Panc1 (cell line): ENCODE measurements around the gene FGF19. TPM values are rescaled to one million over a fixed set of nuclear protein-coding genes. Genes with fewer than 3 reads are reported as not detected.

Experiments
- ATAC-seq: fragments of 200-7000 bp; cut with Tn5 transposase; 2 replicates; pipeline ENCODE4 v1.9.1; 2020; ENCODE audit warnings: mild to moderate bottlenecking, moderate library complexity
- BruUV-seq: library from RNA; stranded (reverse); fragments of 400-500 nt; replicated peaks from 2 replicates; lab custom pipeline; 2021; lab: Mats Ljungman, UMichigan
- CTCF ChIA-PET: fragments of 300-600 bp; sonication (Branson Sonifier 250); formaldehyde crosslinking; loops from one replicate; lab custom pipeline; 2022; ENCODE audit warnings: antibody characterized with exemption; lab: Charles Lee
- POLR2A ChIA-PET: fragments of 300-600 bp; sonication (Branson Sonifier 250); formaldehyde crosslinking; loops from one replicate; lab custom pipeline; 2022; ENCODE audit warnings: antibody characterized with exemption; lab: Charles Lee
- DNase-seq: peaks from one replicate; pipeline ENCODE4 v3.0.0-alpha.2; 2010; ENCODE audit warnings: low read depth, low spot score
- H3K27ac ChIP-seq: 2 replicates; pipeline ENCODE4 v1.5.1; 2011; ENCODE audit warnings: mild to moderate bottlenecking, low read length, inconsistent platforms
- H3K27me3 ChIP-seq: fragments of 200-500 bp; sonication (Bioruptor generic); 2 replicates; pipeline ENCODE4 v1.6.0; 2014; ENCODE audit warnings: low read length, inconsistent platforms; ENCODE audit not compliant: control insufficient read depth, insufficient read depth
- H3K36me3 ChIP-seq: fragments of 200-500 bp; sonication (Bioruptor generic); 2 replicates; pipeline ENCODE4 v1.5.1; 2014; ENCODE audit warnings: inconsistent platforms, mild to moderate bottlenecking, low read length, moderate library complexity; ENCODE audit not compliant: control insufficient read depth, insufficient read depth
- H3K4me1 ChIP-seq: 2 replicates; pipeline ENCODE4 v1.5.1; 2011; ENCODE audit warnings: inconsistent platforms, mild to moderate bottlenecking, low read length, moderate library complexity; ENCODE audit not compliant: control insufficient read depth, insufficient read depth
- H3K4me3 ChIP-seq, 2 experiments: 2 replicates each; pipeline ENCODE4 v1.5.1; 2011 to 2012; ENCODE audit warnings: low read depth in 2 of 2, low read length in 2 of 2, mild to moderate bottlenecking in 2 of 2, inconsistent platforms in 1 of 2, moderate library complexity in 1 of 2
- H3K9me3 ChIP-seq: fragments of 200-500 bp; sonication (Bioruptor generic); 2 replicates; pipeline ENCODE4 v1.5.1; 2014; ENCODE audit warnings: low read depth, mild to moderate bottlenecking, inconsistent platforms, low read length, moderate library complexity; ENCODE audit not compliant: control insufficient read depth, insufficient read depth
- CTCF ChIP-seq: fragments of 450-650 bp; IDR thresholded peaks from 2 replicates; pipeline ENCODE4 v1.5.1; 2017; ENCODE audit warnings: mild to moderate bottlenecking
- POLR2AphosphoS5 ChIP-seq: IDR thresholded peaks from 2 replicates; pipeline ENCODE4 v1.6.1; 2012; ENCODE audit warnings: mild to moderate bottlenecking, low read depth, low read length, moderate library complexity
- REST ChIP-seq, 2 experiments: IDR thresholded peaks; 2 replicates each; pipeline ENCODE4 v1.6.1; 2011 to 2012; ENCODE audit warnings: low read depth in 2 of 2, control low read depth in 1 of 2, low read length in 1 of 2, mild to moderate bottlenecking in 1 of 2, moderate library complexity in 1 of 2; ENCODE audit not compliant: insufficient read depth in 1 of 2
- SIN3A ChIP-seq: IDR thresholded peaks from 2 replicates; pipeline ENCODE4 v1.6.1; 2012; ENCODE audit warnings: low read depth, mild to moderate bottlenecking, low read length, moderate library complexity, borderline replicate concordance; ENCODE audit not compliant: insufficient read depth
- TCF7L2 ChIP-seq: IDR thresholded peaks from 2 replicates; pipeline ENCODE4 v1.6.1; 2011; ENCODE audit warnings: mild to moderate bottlenecking, low read depth, low read length, inconsistent platforms
- in situ Hi-C: cut with HindIII; loops from 2 replicates; pipeline ENCODE4 v1.10.0; 2016; ENCODE audit warnings: low sequenced_read_pairs, low pct_unique_long_range_greater_than_20kb
- intact Hi-C: fragments of 100-400 bp; cut with micrococcal nuclease; formaldehyde crosslinking; loops from one replicate; pipeline ENCODE4 v1.10.0; 2022; ENCODE audit not compliant: unreplicated experiment
- total RNA-seq: library from RNA; stranded (reverse); gene quantifications from one replicate; pipeline ENCODE4 v1.2.1, GENCODE V29; 2021; ENCODE audit not compliant: unreplicated experiment

FGF19 gene
- total RNA-seq, 1 experiment from 2014 or later, result not detected

- BruUV-seq, result no TSS peak
- Histone ChIP-seq H3K27ac (no peak overlapping the region), H3K27me3 (peaks cover 3% of the 10 kb centered on the region; the same call in 1 of the 2 replicates), H3K4me1 (peaks cover 7% of the 10 kb centered on the region), H3K4me3 (no peak overlapping the region), H3K9me3 (no peaks in the 10 kb centered on the region), H3K36me3 (no peaks in the 10 kb centered on the region)
- ChIA-PET POLR2A (no interaction called here), CTCF (interaction anchor here (0.6 kb wide), 1 partner anchor 51 kb away, joined by 4 read pairs; no protein-coding TSS in a partner anchor)
- ATAC-seq (no peak), DNase-seq (no peak)
- TF ChIP-seq TCF7L2, result no peak
- no peak for TF ChIP-seq POLR2AphosphoS5
- no peak for TF ChIP-seq REST (IDR thresholded peaks at IDR 0.05; ENCODE audit: insufficient read depth in 1 of 2, low read depth in 2 of 2, low read length in 1 of 2)
- TF ChIP-seq CTCF, result no peak
- TF ChIP-seq SIN3A, result no peak
- intact Hi-C loops, result loop anchor here (5.0 kb wide), 1 partner anchor 100 kb away; no protein-coding TSS in a partner anchor
- in situ Hi-C loops, result no loop called here
Observed at GRCh38 chr11:69702239-69702691, 1.6 kb downstream of the FGF19 start.

- in situ Hi-C loops, result no loop called here
- TF ChIP-seq REST (IDR thresholded peaks at IDR 0.05; ENCODE audit: insufficient read depth in 1 of 2, low read depth in 2 of 2, low read length in 1 of 2), result no peak
- TF ChIP-seq TCF7L2, result no peak
- no peak for TF ChIP-seq SIN3A
- TF ChIP-seq CTCF, result no peak
- no peak for TF ChIP-seq POLR2AphosphoS5
- POLR2A ChIA-PET, result no interaction called here
- no peak overlapping the region for H3K4me3 ChIP-seq
- peaks cover 7% of the 10 kb centered on the region for H3K4me1 ChIP-seq
- ATAC-seq (peak; percentile 50; the same call in 1 of the 2 replicates), DNase-seq (no peak)
- no peaks in the 10 kb centered on the region for H3K9me3 ChIP-seq
- no peak overlapping the region for H3K27ac ChIP-seq
- H3K36me3 ChIP-seq, result no peaks in the 10 kb centered on the region
- intact Hi-C loops, result loop anchor here (5.0 kb wide), 1 partner anchor 102 kb away; no protein-coding TSS in a partner anchor
- peaks cover 3% of the 10 kb centered on the region; the same call in 1 of the 2 replicates for H3K27me3 ChIP-seq
- BruUV-seq, result no TSS peak
- CTCF ChIA-PET, result no interaction called here
Observed at GRCh38 chr11:69700278-69701140, 3.3 kb downstream of the FGF19 start.
